Suprapubic skin (tissue), 4 donors: ENCODE data around the gene METTL9.

Source experiments
- CTCF ChIP-seq, 2 donors: fragments of 200-600 bp in 1 of 2; fragments of 450-650 bp in 1 of 2; sonication (generic) in 1 of 2; IDR thresholded peaks; one replicate each; pipeline ENCODE4 v1.5.1; 2016 to 2019; ENCODE audit warnings: antibody characterized with exemption in 2 of 2, mild to moderate bottlenecking in 1 of 2, moderate library complexity in 1 of 2
- EP300 ChIP-seq: sonication (generic); formaldehyde crosslinking; IDR thresholded peaks from one replicate; pipeline ENCODE4 v1.6.1; 2017; ENCODE audit warnings: antibody characterized with exemption
- POLR2A ChIP-seq, 2 donors: fragments of 450-650 bp; IDR thresholded peaks; one replicate each; pipeline ENCODE4 v1.6.1; 2017; ENCODE audit warnings: antibody characterized with exemption in 2 of 2, mild to moderate bottlenecking in 2 of 2, moderate library complexity in 2 of 2
- POLR2AphosphoS5 ChIP-seq, 3 donors: sonication (generic); formaldehyde crosslinking; IDR thresholded peaks; one replicate each; pipeline ENCODE4 v1.6.1; 2017; ENCODE audit warnings: antibody characterized with exemption in 3 of 3

DNA sequence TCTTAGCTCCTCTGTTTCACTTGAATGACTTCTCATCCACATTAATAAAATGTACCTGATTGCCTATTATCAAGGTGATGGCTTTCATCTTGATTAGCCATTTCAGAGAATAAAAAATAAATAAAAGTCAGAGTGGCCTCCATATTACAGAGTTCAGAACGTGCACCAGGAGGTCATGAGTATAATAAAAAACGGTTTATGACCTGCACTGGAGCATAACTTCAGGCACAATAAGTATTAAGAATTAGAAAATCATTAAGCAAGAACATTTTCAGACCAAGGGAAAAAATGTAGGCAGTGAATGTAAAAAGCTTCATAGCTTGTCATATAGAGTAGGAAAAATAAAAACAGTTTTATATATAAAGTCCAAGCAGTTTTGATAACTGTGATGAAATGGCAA is 11.4 kb downstream of the METTL9 start:
- TF ChIP-seq CTCF (IDR thresholded peaks at IDR 0.05) (no peak), POLR2AphosphoS5 (IDR thresholded peaks at IDR 0.05) (no peak), EP300 (no peak), POLR2A (IDR thresholded peaks at IDR 0.05) (no peak)
